Naive thymus-derived CD4-positive, alpha-beta T cell (primary cell): ENCODE results near the gene ZBTB11. TPM values are rescaled to one million over a fixed set of nuclear protein-coding genes. Genes with fewer than 3 reads are reported as not detected.

Experiments
- ATAC-seq: fragments of 150-1000 bp; cut with Tn5 transposase; 2 replicates; pipeline ENCODE4 v1.10.0; 2021; ENCODE audit warnings: mild to moderate bottlenecking, moderate library complexity
- CTCF ChIA-PET: fragments of 350-600 bp; sonication (Branson Sonifier 250); formaldehyde crosslinking; loops from one replicate; lab custom pipeline; 2021; ENCODE audit warnings: antibody characterized with exemption; lab: Charles Lee
- POLR2A ChIA-PET: fragments of 350-600 bp; sonication (Branson Sonifier 250); formaldehyde crosslinking; loops from one replicate; lab custom pipeline; 2021; ENCODE audit warnings: antibody characterized with exemption, inconsistent platforms; lab: Charles Lee
- DNase-seq, 9 donors: peaks; one replicate each; pipeline versions ENCODE4 v3.0.0 to v3.0.0-alpha.2; 2020 to 2022; ENCODE audit warnings: mixed read lengths in 1 of 9
- H3K27ac ChIP-seq: one replicate; pipeline ENCODE4 v1.7.0; 2013; ENCODE audit warnings: mild to moderate bottlenecking, low read depth, low read length, moderate library complexity
- H3K27me3 ChIP-seq, 2 donors: one replicate each; pipeline ENCODE4 v1.7.0; 2013; ENCODE audit warnings: low read length in 2 of 2, mild to moderate bottlenecking in 2 of 2, moderate library complexity in 2 of 2; ENCODE audit not compliant: control insufficient read depth in 2 of 2, insufficient read depth in 2 of 2
- H3K36me3 ChIP-seq, 3 experiments: 1 replicate in 2 of 3; 2 replicates in 1 of 3; pipeline ENCODE4 v1.7.0; 2013; ENCODE audit warnings: low read length in 3 of 3, mild to moderate bottlenecking in 3 of 3, moderate library complexity in 1 of 3; ENCODE audit not compliant: insufficient read depth in 3 of 3, control insufficient read depth in 2 of 3
- H3K4me1 ChIP-seq, 2 donors: one replicate each; pipeline ENCODE4 v1.7.0; 2013; ENCODE audit warnings: low read length in 2 of 2, mild to moderate bottlenecking in 2 of 2, moderate library complexity in 1 of 2; ENCODE audit not compliant: control insufficient read depth in 2 of 2, insufficient read depth in 2 of 2
- H3K4me3 ChIP-seq: 2 replicates; pipeline ENCODE4 v1.7.0; 2013; ENCODE audit warnings: mild to moderate bottlenecking, low read length
- H3K9me3 ChIP-seq, 3 experiments: 1 replicate in 2 of 3; 2 replicates in 1 of 3; pipeline ENCODE4 v1.7.0; 2013; ENCODE audit warnings: low read length in 3 of 3; ENCODE audit not compliant: control insufficient read depth in 2 of 3
- H3K27ac Mint-ChIP-seq, 9 donors: one replicate each; pipeline ENCODE4 v1.8.0; 2020 to 2022; ENCODE audit warnings: mixed read lengths in 9 of 9, mild to moderate bottlenecking in 8 of 9, moderate library complexity in 5 of 9, inconsistent platforms in 2 of 9
- H3K27me3 Mint-ChIP-seq, 5 donors: one replicate each; pipeline ENCODE4 v1.8.0; 2021 to 2022; ENCODE audit warnings: mixed read lengths in 5 of 5, mild to moderate bottlenecking in 1 of 5
- H3K36me3 Mint-ChIP-seq, 5 donors: one replicate each; pipeline ENCODE4 v1.8.0; 2020 to 2022; ENCODE audit warnings: mixed read lengths in 5 of 5, mild to moderate bottlenecking in 3 of 5, inconsistent platforms in 1 of 5
- H3K4me1 Mint-ChIP-seq, 7 donors: one replicate each; pipeline ENCODE4 v1.8.0; 2020 to 2022; ENCODE audit warnings: mixed read lengths in 7 of 7, mild to moderate bottlenecking in 3 of 7, inconsistent platforms in 1 of 7
- H3K4me3 Mint-ChIP-seq, 10 donors: one replicate each; pipeline ENCODE4 v1.8.0; 2020 to 2022; ENCODE audit warnings: mild to moderate bottlenecking in 10 of 10, mixed read lengths in 10 of 10, moderate library complexity in 6 of 10, inconsistent platforms in 2 of 10
- H3K9me3 Mint-ChIP-seq, 11 donors: one replicate each; pipeline ENCODE4 v1.8.0; 2020 to 2022; ENCODE audit warnings: mixed read lengths in 11 of 11, mild to moderate bottlenecking in 4 of 11, inconsistent platforms in 1 of 11, moderate library complexity in 1 of 11
- intact Hi-C, 2 donors: fragments of 100-400 bp; cut with micrococcal nuclease; formaldehyde crosslinking; loops; one replicate each; pipeline ENCODE4 v1.15.1; 2023
- polyA plus RNA-seq, 2 donors: library from polyadenylated mRNA; unstranded; fragments of 300-500 nt; fragmentation: Illumina TruSeq; gene quantifications; one replicate each; pipeline ENCODE4 v1.2.3, GENCODE V29; 2021
- total RNA-seq, 6 experiments: library from RNA in 5 of 6; stranded (reverse) in 5 of 6; gene quantifications; 1 replicate in 5 of 6; 2 replicates in 1 of 6; pipeline ENCODE4 v1.2.3 and lab custom pipeline; 2021 to 2026

The ZBTB11 gene
- total and polyA plus RNA-seq, 7 experiments from 2014 or later: 10.5 to 68.2 (median 52.1) TPM

DNA sequence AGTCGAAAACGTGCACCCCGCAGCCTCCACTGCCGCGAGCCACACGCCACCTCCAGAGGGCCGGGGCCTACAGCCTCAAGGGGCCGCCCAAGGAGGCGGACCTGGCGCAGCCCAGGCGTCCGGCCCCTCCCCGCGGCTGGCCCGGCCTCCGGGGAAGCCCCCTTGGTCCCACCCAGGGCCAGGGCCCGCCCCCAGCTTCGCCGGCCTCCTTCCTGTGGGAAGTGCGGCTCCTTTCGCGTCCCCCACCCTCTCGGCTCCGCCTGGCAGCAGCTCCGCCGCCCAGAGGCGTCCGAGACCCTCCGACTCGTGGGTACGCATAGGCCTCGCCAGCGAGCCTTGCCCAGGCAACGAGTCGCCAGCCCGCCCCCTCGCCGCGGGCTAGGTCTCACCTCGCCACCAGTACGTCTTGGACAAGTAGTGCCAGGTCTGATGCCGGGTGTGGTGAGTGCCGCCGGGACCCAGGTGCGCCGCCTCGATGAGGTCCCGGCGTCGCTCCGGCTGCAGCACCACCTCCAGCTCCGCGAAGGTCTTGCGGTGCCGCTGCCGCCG, 642 bp downstream of the ZBTB11 start:
- Histone ChIP-seq H3K27me3 (no peaks in the 10 kb centered on the region), H3K9me3 (no peaks in the 10 kb centered on the region), H3K4me1 (peaks cover 23 to 26% of the 10 kb centered on the region in 2 donors), H3K4me3 (peak overlapping the region; percentile 91), H3K27ac (peak overlapping the region; percentile 98), H3K36me3 (peaks cover 0 to 22% (median 5%) of the 10 kb centered on the region in 3 experiments)
- ChIA-PET CTCF (interaction anchor here (0.7 to 1.6 kb wide), 5 partner anchors 8 to 218 kb away, joined by 3 to 4 read pairs (median 3); partner anchors contain the start of gene RPL24), POLR2A (interaction anchor here (0.5 to 6.3 kb wide), 18 partner anchors 10 to 966 kb away, joined by 3 to 108 read pairs (median 4); partner anchors contain the start of genes CEP97, NFKBIZ, NXPE3 and PCNP)
- H3K9me3 Mint-ChIP-seq: peaks cover 0 to 3% (median 0%) of the 10 kb centered on the region in 11 donors
- peak overlapping the region; percentile 93 to 100 (median 97) for H3K27ac Mint-ChIP-seq
- ATAC-seq (peak; percentile 92), DNase-seq (peak; percentile 89 to 98 (median 90))
- no peaks in the 10 kb centered on the region for H3K27me3 Mint-ChIP-seq
- H3K4me1 Mint-ChIP-seq: peaks cover 19 to 65% (median 59%) of the 10 kb centered on the region in 7 donors
- peaks cover 8 to 25% (median 10%) of the 10 kb centered on the region in 5 donors for H3K36me3 Mint-ChIP-seq
- H3K4me3 Mint-ChIP-seq: peak overlapping the region; percentile 87 to 97 (median 93)
- intact Hi-C loops: loop anchor here (1.0 to 10.0 kb wide), 14 partner anchors 17 to 1859 kb away; partner anchors contain the start of genes SENP7 (in 2 of the 2), CMSS1 (in 1 of the 2), LNP1 (in 1 of the 2) and NFKBIZ (in 1 of the 2)

DNA sequence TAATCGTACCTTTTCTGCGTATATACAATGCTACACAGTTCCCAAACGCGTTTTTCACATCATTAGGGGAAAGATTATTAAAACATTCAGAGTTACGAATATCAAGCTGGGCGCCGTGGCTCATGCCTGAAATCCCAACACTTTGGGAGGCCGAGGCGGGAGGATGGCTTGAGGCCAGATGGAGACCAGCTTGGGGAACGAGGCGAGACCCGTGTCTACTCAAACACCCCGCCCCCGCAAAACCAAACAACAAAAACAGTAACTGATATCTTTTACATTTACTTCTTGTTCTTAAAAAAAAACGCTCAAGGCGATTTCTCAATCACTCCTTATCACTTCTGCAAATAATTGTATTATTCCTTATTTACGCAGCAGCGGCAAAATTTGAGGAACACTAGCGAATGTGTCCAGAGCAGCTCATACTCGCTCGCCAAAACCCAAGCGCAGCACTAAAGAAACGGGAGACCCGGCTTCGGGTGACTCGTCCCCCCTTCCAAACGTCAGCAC, 1.2 kb downstream of the ZBTB11 start:
- H3K4me3 ChIP-seq: peak overlapping the region; percentile 91
- DNase-seq (peak in 1 of 9 donors; percentile 36), ATAC-seq (no peak)
- H3K36me3 Mint-ChIP-seq: peaks cover 4 to 25% (median 13%) of the 10 kb centered on the region in 5 donors
- CTCF ChIA-PET: interaction anchor here (0.7 to 1.6 kb wide), 4 partner anchors 9 to 217 kb away, joined by 3 to 4 read pairs (median 3); no protein-coding TSS in a partner anchor
- peaks cover 23 to 26% of the 10 kb centered on the region in 2 donors for H3K4me1 ChIP-seq
- intact Hi-C loops: loop anchor here (1.0 to 10.0 kb wide), 14 partner anchors 17 to 1858 kb away; partner anchors contain the start of genes SENP7 (in 2 of the 2), CMSS1 (in 1 of the 2), LNP1 (in 1 of the 2) and NFKBIZ (in 1 of the 2)
- H3K27me3 ChIP-seq: no peaks in the 10 kb centered on the region
- H3K4me3 Mint-ChIP-seq: peak overlapping the region; percentile 87 to 97 (median 93)
- H3K27ac ChIP-seq: peak overlapping the region; percentile 98
- no peaks in the 10 kb centered on the region for H3K9me3 ChIP-seq
- peaks cover 0 to 21% (median 0%) of the 10 kb centered on the region in 3 experiments for H3K36me3 ChIP-seq
- peaks cover 0 to 3% (median 0%) of the 10 kb centered on the region in 11 donors for H3K9me3 Mint-ChIP-seq
- H3K27ac Mint-ChIP-seq: peak overlapping the region; percentile 93 to 97 (median 96)
- POLR2A ChIA-PET: interaction anchor here (0.6 to 6.3 kb wide), 17 partner anchors 10 to 966 kb away, joined by 3 to 108 read pairs (median 5); partner anchors contain the start of genes CEP97, NFKBIZ, NXPE3 and PCNP
- H3K4me1 Mint-ChIP-seq: peaks cover 21 to 66% (median 56%) of the 10 kb centered on the region in 7 donors
- H3K27me3 Mint-ChIP-seq: no peaks in the 10 kb centered on the region

DNA sequence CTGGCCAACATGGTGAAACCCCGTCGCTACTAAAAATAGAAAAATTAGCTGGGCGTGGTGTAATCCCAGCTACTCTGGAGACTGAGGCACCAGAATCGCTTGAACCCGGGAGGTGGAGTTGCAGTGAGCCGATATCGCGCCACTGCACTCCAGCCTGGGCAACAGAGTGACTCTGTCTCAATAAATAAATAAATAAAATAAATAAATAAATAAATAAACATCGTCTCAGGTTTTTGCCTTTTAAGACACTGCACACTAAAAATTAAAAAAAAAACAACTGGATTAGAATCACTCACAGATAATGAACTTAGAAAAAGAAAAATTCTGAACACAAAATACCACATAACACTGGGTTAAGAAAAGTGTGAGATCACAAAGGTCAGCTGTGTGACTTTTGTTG, 2.4 kb downstream of the ZBTB11 start:
- DNase-seq (no peak), ATAC-seq (no peak)
- H3K27ac ChIP-seq: no peak overlapping the region
- ChIA-PET CTCF (interaction anchor here (0.6 to 1.6 kb wide), 4 partner anchors 12 to 443 kb away, joined by 3 to 5 read pairs (median 3); no protein-coding TSS in a partner anchor), POLR2A (interaction anchor here (6.3 kb wide), 1 partner anchor 12 kb away, joined by 108 read pairs; the partner anchor contains the start of gene RPL24)
- peaks cover 0 to 19% (median 0%) of the 10 kb centered on the region in 3 experiments for H3K36me3 ChIP-seq
- H3K9me3 ChIP-seq: no peaks in the 10 kb centered on the region
- peaks cover 23 to 26% of the 10 kb centered on the region in 2 donors for H3K4me1 ChIP-seq
- Mint-ChIP-seq H3K4me3 (peak overlapping the region; percentile 81 to 96 (median 92)), H3K36me3 (peaks cover 4 to 16% (median 14%) of the 10 kb centered on the region in 5 donors), H3K4me1 (peaks cover 21 to 67% (median 55%) of the 10 kb centered on the region in 7 donors), H3K27me3 (no peaks in the 10 kb centered on the region), H3K27ac (peak overlapping the region in 4 of 9 donors; percentile 45 to 93 (median 55)), H3K9me3 (peaks cover 0 to 3% (median 0%) of the 10 kb centered on the region in 11 donors)
- intact Hi-C loops: loop anchor here in 1 of 2 donors (10.0 kb wide), 2 partner anchors 280 to 420 kb away; no protein-coding TSS in a partner anchor
- peak overlapping the region; percentile 91 for H3K4me3 ChIP-seq
- H3K27me3 ChIP-seq: no peaks in the 10 kb centered on the region

DNA sequence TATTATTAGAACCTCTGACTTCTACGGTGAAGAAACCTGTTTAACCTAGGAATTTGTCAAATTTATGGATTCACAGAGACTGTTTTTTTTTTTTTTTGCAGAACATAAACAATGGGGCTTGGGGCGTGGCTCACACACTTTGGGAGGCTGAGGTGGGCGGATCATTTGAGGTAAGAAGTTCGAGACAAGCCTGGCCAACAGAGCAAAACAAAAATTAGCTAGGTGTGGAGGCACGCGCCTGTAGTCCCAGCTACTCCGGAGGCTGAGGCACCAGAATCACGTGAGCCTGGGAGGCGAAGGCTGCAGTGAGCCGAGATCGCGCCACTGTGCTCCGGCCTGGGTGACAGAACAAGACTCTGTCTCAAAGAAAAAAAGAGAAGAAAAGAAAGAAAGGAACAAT, 3.0 kb downstream of the ZBTB11 start:
- Mint-ChIP-seq H3K36me3 (peaks cover 4 to 20% (median 14%) of the 10 kb centered on the region in 5 donors), H3K4me3 (peak overlapping the region; percentile 45 to 94 (median 60)), H3K27ac (peak overlapping the region in 6 of 9 donors; percentile 29 to 73 (median 54)), H3K9me3 (peaks cover 0 to 3% (median 0%) of the 10 kb centered on the region in 11 donors), H3K27me3 (no peaks in the 10 kb centered on the region), H3K4me1 (peaks cover 21 to 67% (median 55%) of the 10 kb centered on the region in 7 donors)
- intact Hi-C loops: loop anchor here in 1 of 2 donors (10.0 kb wide), 2 partner anchors 279 to 421 kb away; no protein-coding TSS in a partner anchor
- POLR2A ChIA-PET: interaction anchor here (6.3 kb wide), 1 partner anchor 12 kb away, joined by 108 read pairs; the partner anchor contains the start of gene RPL24
- Histone ChIP-seq H3K9me3 (no peaks in the 10 kb centered on the region), H3K36me3 (peaks cover 0 to 25% (median 0%) of the 10 kb centered on the region in 3 experiments), H3K27me3 (no peaks in the 10 kb centered on the region), H3K4me1 (peaks cover 23 to 26% of the 10 kb centered on the region in 2 donors), H3K27ac (no peak overlapping the region), H3K4me3 (no peak overlapping the region)
- ATAC-seq (no peak), DNase-seq (no peak)
- CTCF ChIA-PET: no interaction called here

DNA sequence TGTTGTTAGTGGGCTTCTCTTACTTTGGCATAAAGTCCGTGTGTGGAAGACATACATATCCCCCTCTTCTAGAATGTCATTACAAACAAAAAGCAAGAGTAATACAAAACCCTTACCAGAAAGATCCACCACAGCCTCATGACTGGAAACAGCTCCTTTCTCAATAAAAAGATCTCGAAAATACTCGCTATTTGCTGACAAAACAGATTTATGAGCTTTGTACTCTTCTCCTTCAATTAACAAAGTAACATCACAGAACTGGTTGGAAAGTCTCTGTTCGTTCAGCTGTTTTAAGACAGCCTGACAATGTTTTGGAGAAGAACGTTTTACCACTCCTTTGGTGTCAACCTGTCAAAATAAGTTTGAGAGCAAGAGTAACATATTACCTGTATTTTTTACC, 5.9 kb downstream of the ZBTB11 start:
- no peak for ATAC-seq
- Histone ChIP-seq H3K36me3 (peaks cover 0 to 35% (median 7%) of the 10 kb centered on the region in 3 experiments), H3K9me3 (no peaks in the 10 kb centered on the region), H3K4me1 (peaks cover 15 to 16% of the 10 kb centered on the region in 2 donors), H3K4me3 (no peak overlapping the region), H3K27ac (no peak overlapping the region), H3K27me3 (no peaks in the 10 kb centered on the region)
- Mint-ChIP-seq H3K4me3 (no peak overlapping the region), H3K36me3 (peaks cover 8 to 37% (median 20%) of the 10 kb centered on the region in 5 donors), H3K27ac (no peak overlapping the region), H3K4me1 (peaks cover 22 to 55% (median 49%) of the 10 kb centered on the region in 7 donors), H3K27me3 (no peaks in the 10 kb centered on the region), H3K9me3 (no peaks in the 10 kb centered on the region)
- DNase-seq: no peak
- intact Hi-C loops: loop anchor here in 1 of 2 donors (10.0 kb wide), 2 partner anchors 276 to 424 kb away; no protein-coding TSS in a partner anchor
- CTCF ChIA-PET: no interaction called here
- POLR2A ChIA-PET: interaction anchor here (0.8 to 1.3 kb wide), 2 partner anchors 54 to 97 kb away, joined by 4 read pairs; partner anchors contain the start of genes CEP97 and PCNP

DNA sequence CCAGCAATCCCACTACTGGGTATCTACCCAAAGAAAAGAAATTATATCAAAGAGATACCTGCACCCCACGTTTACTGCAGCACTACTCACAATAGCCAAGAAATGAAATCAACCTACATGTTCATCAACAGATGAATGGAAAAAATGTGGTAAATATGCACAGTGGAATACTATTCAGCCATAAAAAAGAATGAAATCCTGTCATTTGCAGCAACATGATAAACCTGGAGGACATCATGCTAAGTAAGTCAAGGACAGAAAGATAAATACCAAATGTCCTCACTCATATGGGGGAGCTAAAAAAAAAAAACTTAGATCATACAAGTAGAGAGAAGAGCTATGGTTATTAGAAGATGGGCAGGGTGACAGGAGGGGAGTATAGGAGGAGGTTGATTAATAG, 9.1 kb downstream of the ZBTB11 start:
- Mint-ChIP-seq H3K27ac (peak overlapping the region in 2 of 9 donors; percentile 19 to 67), H3K36me3 (peaks cover 16 to 56% (median 41%) of the 10 kb centered on the region in 5 donors), H3K4me3 (no peak overlapping the region), H3K27me3 (no peaks in the 10 kb centered on the region), H3K9me3 (no peaks in the 10 kb centered on the region), H3K4me1 (peaks cover 11 to 28% (median 24%) of the 10 kb centered on the region in 7 donors)
- ATAC-seq (no peak), DNase-seq (no peak)
- ChIA-PET CTCF (interaction anchor here (1.2 kb wide), 1 partner anchor 94 kb away, joined by 5 read pairs; the partner anchor contains the start of gene PCNP), POLR2A (interaction anchor here (0.6 kb wide), 2 partner anchors 610 to 952 kb away, joined by 3 to 5 read pairs; no protein-coding TSS in a partner anchor)
- peaks cover 16 to 66% (median 19%) of the 10 kb centered on the region in 3 experiments for H3K36me3 ChIP-seq
- no peak overlapping the region for H3K27ac ChIP-seq
- intact Hi-C loops: no loop called here
- H3K4me3 ChIP-seq: no peak overlapping the region
- no peaks in the 10 kb centered on the region for H3K4me1 ChIP-seq
- no peaks in the 10 kb centered on the region for H3K9me3 ChIP-seq
- no peaks in the 10 kb centered on the region for H3K27me3 ChIP-seq
